ENCODE measurements around the gene OR4D6.
"Not testable (repeated sequence)": the region's sequence is repeated elsewhere in the genome, so short reads cannot be mapped to it uniquely, and the experiment has no call there.

The OR4D6 gene

GRCh38 chr11:59436169-59436568, 20.6 kb upstream of the OR4D6 start, which contains the start of gene OR5A1:
Gene OR5A1 (plus strand): TSS chr11:59436469. CDS start chr11:59443169, 6,700 bp downstream.
- H3K9me3 Mint-ChIP-seq = no peaks in the 10 kb centered on the region
- H3K4me3 Mint-ChIP-seq = no peak within 1 kb of the TSS
- no peaks in the 10 kb centered on the region for H3K36me3 Mint-ChIP-seq (ENCODE audit: low read depth)
- H3K27ac Mint-ChIP-seq = no peak within 1 kb of the TSS
- H3K27me3 Mint-ChIP-seq (ENCODE audit: low read depth) = peaks cover 3% of the 10 kb centered on the region
- no peaks in the 10 kb centered on the region for H3K4me1 Mint-ChIP-seq
- no peak for TF ChIP-seq CTCF (IDR thresholded peaks at IDR 0.05; ENCODE audit: unreplicated experiment in 3 of 3)

- Mint-ChIP-seq H3K4me3 (no peak overlapping the region), H3K27me3 (ENCODE audit: low read depth) (peaks cover 3% of the 10 kb centered on the region), H3K4me1 (no peaks in the 10 kb centered on the region), H3K9me3 (peaks cover 3% of the 10 kb centered on the region), H3K27ac (no peak overlapping the region), H3K36me3 (ENCODE audit: low read depth) (no peaks in the 10 kb centered on the region)
- TF ChIP-seq CTCF (IDR thresholded peaks at IDR 0.05; ENCODE audit: unreplicated experiment in 3 of 3) = no peak
Measured at GRCh38 chr11:59437770-59438169, 19.0 kb upstream of the OR4D6 start.

- H3K9me3 Mint-ChIP-seq = peaks cover 17% of the 10 kb centered on the region
- H3K4me3 Mint-ChIP-seq = not testable (repeated sequence)
Measured at GRCh38 chr11:59445624-59446023, 11.1 kb upstream of the OR4D6 start.

GRCh38 chr11:59448484-59448883, 8.3 kb upstream of the OR4D6 start:
- no peak overlapping the region for H3K4me3 Mint-ChIP-seq
- peaks cover 14% of the 10 kb centered on the region for H3K9me3 Mint-ChIP-seq
- TF ChIP-seq CTCF (IDR thresholded peaks at IDR 0.05; ENCODE audit: unreplicated experiment in 3 of 3) = no peak
- no peaks in the 10 kb centered on the region for H3K27me3 Mint-ChIP-seq (ENCODE audit: low read depth)
- H3K36me3 Mint-ChIP-seq (ENCODE audit: low read depth) = no peaks in the 10 kb centered on the region
- H3K27ac Mint-ChIP-seq = no peak overlapping the region
- H3K4me1 Mint-ChIP-seq = no peaks in the 10 kb centered on the region

More at GRCh38 chr11:59445624-59446023, 11.1 kb upstream of the OR4D6 start:
- not testable (repeated sequence) for H3K27me3 Mint-ChIP-seq (ENCODE audit: low read depth); H3K36me3 Mint-ChIP-seq (ENCODE audit: low read depth); H3K27ac Mint-ChIP-seq; H3K4me1 Mint-ChIP-seq

GRCh38 chr11:59459916-59460315, 3.2 kb downstream of the OR4D6 start:
- Mint-ChIP-seq H3K4me3 (no peak overlapping the region), H3K36me3 (ENCODE audit: low read depth) (no peaks in the 10 kb centered on the region), H3K27me3 (ENCODE audit: low read depth) (no peaks in the 10 kb centered on the region), H3K27ac (no peak overlapping the region), H3K9me3 (no peaks in the 10 kb centered on the region), H3K4me1 (peaks cover 11% of the 10 kb centered on the region)
- no peak for TF ChIP-seq CTCF (IDR thresholded peaks at IDR 0.05; ENCODE audit: unreplicated experiment in 3 of 3)

GRCh38 chr11:59463190-59463641, 6.5 kb downstream of the OR4D6 start:
- no peak for TF ChIP-seq CTCF (IDR thresholded peaks at IDR 0.05; ENCODE audit: unreplicated experiment in 3 of 3)
- Mint-ChIP-seq H3K27me3 (ENCODE audit: low read depth) (no peaks in the 10 kb centered on the region), H3K27ac (peak overlapping the region in 2 of 3 experiments; percentile 38 to 39), H3K9me3 (no peaks in the 10 kb centered on the region), H3K4me1 (peaks cover 11% of the 10 kb centered on the region), H3K4me3 (no peak overlapping the region), H3K36me3 (ENCODE audit: low read depth) (no peaks in the 10 kb centered on the region)

Data from nephron (organoid).